Heart right ventricle (tissue), 16 donors: Measurements from ENCODE around the gene TOP3B. TPM values are rescaled to one million over a fixed set of nuclear protein-coding genes. Genes with fewer than 3 reads are reported as not detected.
"Not testable (repeated sequence)": the region's sequence is repeated elsewhere in the genome, so short reads cannot be mapped to it uniquely, and the experiment has no call there.

Experiments used
- ATAC-seq, 8 donors: fragments of 200-7000 bp; cut with Tn5 transposase; one replicate each; pipeline ENCODE4 v1.9.1; 2020; ENCODE audit warnings: mild to moderate bottlenecking in 8 of 8, moderate library complexity in 8 of 8, moderate number of reproducible peaks in 1 of 8
- DNase-seq, 2 donors: peaks; one replicate each; pipeline ENCODE4 v3.0.0-alpha.2; 2020
- H3K27ac ChIP-seq, 10 donors: fragments of 200-600 bp; sonication (generic) in 2 of 10; one replicate each; pipeline versions ENCODE4 v1.5.0 to v1.8.0; 2020 to 2022; ENCODE audit warnings: mild to moderate bottlenecking in 3 of 10
- H3K27me3 ChIP-seq, 7 donors: fragments of 200-600 bp; one replicate each; pipeline ENCODE4 v1.8.0; 2021 to 2022; ENCODE audit warnings: mild to moderate bottlenecking in 2 of 7
- H3K36me3 ChIP-seq, 9 donors: fragments of 200-600 bp; sonication (generic) in 1 of 9; one replicate each; pipeline versions ENCODE4 v1.5.0 to v1.8.0; 2020 to 2022; ENCODE audit warnings: mild to moderate bottlenecking in 2 of 9
- H3K4me1 ChIP-seq, 9 donors: fragments of 200-600 bp; sonication (generic) in 1 of 9; one replicate each; pipeline versions ENCODE4 v1.5.0 to v1.8.0; 2020 to 2022; ENCODE audit warnings: mild to moderate bottlenecking in 4 of 9
- H3K4me3 ChIP-seq, 10 donors: fragments of 200-600 bp; sonication (generic) in 2 of 10; one replicate each; pipeline versions ENCODE4 v1.5.0 to v1.8.0; 2020 to 2022; ENCODE audit warnings: mild to moderate bottlenecking in 7 of 10, moderate library complexity in 2 of 10
- H3K9me3 ChIP-seq, 11 donors: fragments of 200-600 bp in 10 of 11; sonication (generic) in 2 of 11; one replicate each; pipeline versions ENCODE4 v1.5.0 to v1.8.0; 2013 to 2022; ENCODE audit warnings: mild to moderate bottlenecking in 2 of 11, control low read depth in 1 of 11, moderate library complexity in 1 of 11
- CTCF ChIP-seq, 9 donors: fragments of 200-600 bp; sonication (generic) in 2 of 9; IDR thresholded peaks; one replicate each; pipeline versions ENCODE4 v1.5.0 to v1.8.0; 2021 to 2022; ENCODE audit warnings: antibody characterized with exemption in 9 of 9, mild to moderate bottlenecking in 5 of 9, moderate library complexity in 1 of 9
- WGBS, 2 donors: extraction: QIAGEN DNeasy Blood & Tissue Kit; methylation state at CpG; one replicate each; pipeline ENCODE4 v1.1.7; 2013; ENCODE audit warnings: inconsistent platforms in 1 of 2; 5-methylcytosine and 5-hydroxymethylcytosine counted together
- intact Hi-C, 10 donors: fragments of 100-400 bp; cut with DNase I; formaldehyde crosslinking; loops; one replicate each; pipeline versions ENCODE4 v1.11.1 to v1.14.2; 2022
- polyA plus RNA-seq, 2 donors: library from polyadenylated mRNA; stranded (reverse); fragments of 200-250 nt; gene quantifications; one replicate each; pipeline ENCODE4 v1.2.3, GENCODE V29; 2013
- total RNA-seq, 10 donors: library from RNA; stranded (reverse); fragmentation: NEBNext Ultra II Directional in 3 of 10; extraction: Animal tissue kit (Norgen Biotek cat#: 25700) in 3 of 10; gene quantifications; one replicate each; pipeline versions ENCODE4 v1.2.1 to v1.2.4, GENCODE V29; 2021 to 2023
- donor health status: Arrhythmogenic right ventricular cardiomyopathy.
- donor health status: ischemic (EF 13 %, LVEDD 7.1; RV severe dilation, severe dysfunction).
- donor health status: healthy with polysubstance abuse.
- donor health status: DM: no; HTN: yes; CAD: no.
- donor health status: DM: no; HTN: no; CAD: no.
- donor health status: ischemic (EF 25% LVEDD 6.9; RV normal size, moderate dysfunction).
- donor health status: ischemic (EF 25% LVEDD 5.7; RV mildly dilated, moderate dysfunction).
- donor health status: healthy.
- donor health status: DM: yes; HTN: yes; CAD: no.
- donor health status: Ischemic cardiomyopathy.
- donor health status: ischemic (EF 35%, LVEDD 5.7; RV mildly dilated, moderate dysfunction).
- donor health status: nonischemic (EF 11% LVEDD 7.7; RV severe dilation, severe dysfunction).
- donor health status: DM: yes; HTN: yes; CAD: no.
- donor health status: PGD.
- donor health status: ischemic (EF 29% LVEDD 5.4; RV normal size, mild dysfunction).
- donor health status: nonischemic (EF 23%, LVEDD 6.1; RV moderate dilation, normal function).

Gene TOP3B
- total and polyA plus RNA-seq, 12 donors: 7.8 to 20.0 (median 10.8) TPM

- ATAC-seq (no peak), DNase-seq (no peak)
- Histone ChIP-seq H3K4me1 (peaks cover 38 to 100% (median 89%) of the 10 kb centered on the region in 9 donors), H3K27me3 (no peaks in the 10 kb centered on the region), H3K36me3 (peaks cover 0 to 54% (median 19%) of the 10 kb centered on the region in 9 donors), H3K9me3 (no peaks in the 10 kb centered on the region), H3K27ac (peak overlapping the region; percentile 66 to 98 (median 96)), H3K4me3 (no peak overlapping the region)
- no peak for TF ChIP-seq CTCF (IDR thresholded peaks at IDR 0.05)
- intact Hi-C loops: no loop called here
- WGBS, 2 donors: 87 to 93% methylated on average over 18 of the region's 18 CpGs
These were observed 38.8 kb downstream of the TOP3B start for GRCh38 chr22:21943571-21944448.

GRCh38 chr22:21942407-21943343 is 39.9 kb downstream of the TOP3B start:
- no peaks in the 10 kb centered on the region for H3K9me3 ChIP-seq
- H3K27me3 ChIP-seq: no peaks in the 10 kb centered on the region
- intact Hi-C loops: no loop called here
- H3K36me3 ChIP-seq: peaks cover 0 to 54% (median 19%) of the 10 kb centered on the region in 9 donors
- DNase-seq (peak; percentile 90), ATAC-seq (peak; percentile 57 to 75 (median 62))
- WGBS, 2 donors: 20 to 42% methylated on average over 19 of the region's 19 CpGs
- no peak overlapping the region for H3K4me3 ChIP-seq
- TF ChIP-seq CTCF (IDR thresholded peaks at IDR 0.05): no peak
- H3K27ac ChIP-seq: peak overlapping the region; percentile 66 to 98 (median 96)
- H3K4me1 ChIP-seq: peaks cover 38 to 99% (median 86%) of the 10 kb centered on the region in 9 donors

- Histone ChIP-seq H3K36me3 (peaks cover 0 to 54% (median 19%) of the 10 kb centered on the region in 9 donors), H3K9me3 (no peaks in the 10 kb centered on the region), H3K27me3 (no peaks in the 10 kb centered on the region), H3K27ac (peak overlapping the region; percentile 41 to 98 (median 96)), H3K4me3 (no peak overlapping the region), H3K4me1 (peaks cover 46 to 99% (median 86%) of the 10 kb centered on the region in 9 donors)
- DNase-seq: no peak
- TF ChIP-seq CTCF (IDR thresholded peaks at IDR 0.05): no peak
- intact Hi-C loops: no loop called here
- ATAC-seq: no peak
- 68 to 80% methylated on average over 8 of the region's 8 CpGs for WGBS, 2 donors
These were observed 40.7 kb downstream of the TOP3B start for GRCh38 chr22:21941921-21942320.

- ATAC-seq (no peak), DNase-seq (no peak)
- intact Hi-C loops: no loop called here
- TF ChIP-seq CTCF (IDR thresholded peaks at IDR 0.05): no peak
- no peak overlapping the region for H3K4me3 ChIP-seq
- peaks cover 37 to 99% (median 91%) of the 10 kb centered on the region in 9 donors for H3K4me1 ChIP-seq
- no peaks in the 10 kb centered on the region for H3K9me3 ChIP-seq
- no peaks in the 10 kb centered on the region for H3K27me3 ChIP-seq
- H3K36me3 ChIP-seq: peaks cover 0 to 58% (median 18%) of the 10 kb centered on the region in 9 donors
- 57 to 70% methylated on average over 3 of the region's 3 CpGs for WGBS, 2 donors
- H3K27ac ChIP-seq: peak overlapping the region; percentile 90 to 98 (median 96)
These were observed 42.1 kb downstream of the TOP3B start for GRCh38 chr22:21940521-21940920.

- 72 to 82% methylated on average over 5 of the region's 5 CpGs for WGBS, 2 donors
These were observed 42.7 kb downstream of the TOP3B start for GRCh38 chr22:21939935-21940334.

More at GRCh38 chr22:21939935-21940334, 42.7 kb downstream of the TOP3B start:
- not testable (repeated sequence) for ATAC-seq, H3K27me3 ChIP-seq, H3K9me3 ChIP-seq, DNase-seq
- intact Hi-C loops: loop anchor here (2.0 to 10.0 kb wide), 7 partner anchors 13 to 228 kb away; partner anchors contain the start of genes MAPK1 (in 4 of the 10) and PPM1F (in 4 of the 10)
- H3K4me3 ChIP-seq: peak overlapping the region in 1 of 10 donors; percentile 67
- H3K36me3 ChIP-seq: peaks cover 0 to 58% (median 12%) of the 10 kb centered on the region in 9 donors
- peak overlapping the region; percentile 90 to 98 (median 96) for H3K27ac ChIP-seq
- peaks cover 37 to 100% (median 93%) of the 10 kb centered on the region in 9 donors for H3K4me1 ChIP-seq
